Duodenal mucosa (tissue), 2 donors: ENCODE measurements around the gene TPT1.
A peak's percentile ranks its signal among the peaks of the same experiment; 100 is the strongest.

Experiments
- H3K27ac ChIP-seq: one replicate; pipeline ENCODE4 v1.7.0; 2013; ENCODE audit warnings: low read depth, low read length
- H3K27me3 ChIP-seq, 2 donors: one replicate each; pipeline ENCODE4 v1.7.0; 2013; ENCODE audit warnings: low read length in 2 of 2, control low read depth in 1 of 2; ENCODE audit not compliant: insufficient read depth in 2 of 2, control insufficient read depth in 1 of 2
- H3K36me3 ChIP-seq, 2 donors: one replicate each; pipeline ENCODE4 v1.7.0; 2013; ENCODE audit warnings: low read length in 2 of 2, control low read depth in 1 of 2; ENCODE audit not compliant: insufficient read depth in 2 of 2, control insufficient read depth in 1 of 2
- H3K4me1 ChIP-seq, 2 donors: one replicate each; pipeline ENCODE4 v1.7.0; 2013; ENCODE audit warnings: low read length in 2 of 2, control low read depth in 1 of 2; ENCODE audit not compliant: insufficient read depth in 2 of 2, control insufficient read depth in 1 of 2
- H3K4me3 ChIP-seq, 2 donors: one replicate each; pipeline ENCODE4 v1.7.0; 2013; ENCODE audit warnings: low read length in 2 of 2, low read depth in 1 of 2
- H3K9ac ChIP-seq, 2 donors: one replicate each; pipeline ENCODE4 v1.7.0; 2013; ENCODE audit warnings: low read length in 2 of 2, low read depth in 1 of 2
- H3K9me3 ChIP-seq, 2 donors: one replicate each; pipeline ENCODE4 v1.7.0; 2013; ENCODE audit warnings: low read length in 2 of 2, control low read depth in 1 of 2; ENCODE audit not compliant: control insufficient read depth in 1 of 2

TPT1 gene

GRCh38 chr13:45328661-45329111 lies 12.3 kb downstream of the TPT1 start:
- H3K4me3 ChIP-seq: no peak overlapping the region
- H3K36me3 ChIP-seq: no peaks in the 10 kb centered on the region
- no peaks in the 10 kb centered on the region for H3K27me3 ChIP-seq
- peaks cover 18 to 19% of the 10 kb centered on the region in 2 donors for H3K4me1 ChIP-seq
- no peak overlapping the region for H3K9ac ChIP-seq
- H3K9me3 ChIP-seq: no peaks in the 10 kb centered on the region
- no peak overlapping the region for H3K27ac ChIP-seq

- no peak overlapping the region for H3K9ac ChIP-seq
- no peaks in the 10 kb centered on the region for H3K27me3 ChIP-seq
- no peaks in the 10 kb centered on the region for H3K36me3 ChIP-seq
- peaks cover 14 to 17% of the 10 kb centered on the region in 2 donors for H3K4me1 ChIP-seq
- no peak overlapping the region for H3K4me3 ChIP-seq
- H3K27ac ChIP-seq: no peak overlapping the region
- H3K9me3 ChIP-seq: no peaks in the 10 kb centered on the region
Observed at GRCh38 chr13:45327253-45327955, 13.6 kb downstream of the TPT1 start.

GRCh38 chr13:45325806-45326205 lies 15.2 kb downstream of the TPT1 start:
- H3K4me1 ChIP-seq: peaks cover 4 to 14% of the 10 kb centered on the region in 2 donors
- H3K36me3 ChIP-seq: no peaks in the 10 kb centered on the region
- H3K4me3 ChIP-seq: no peak overlapping the region
- H3K9me3 ChIP-seq: no peaks in the 10 kb centered on the region
- H3K27me3 ChIP-seq: no peaks in the 10 kb centered on the region
- H3K27ac ChIP-seq: no peak overlapping the region
- no peak overlapping the region for H3K9ac ChIP-seq

GRCh38 chr13:45320876-45321629 lies 19.9 kb downstream of the TPT1 start:
- Histone ChIP-seq H3K9me3 (no peaks in the 10 kb centered on the region), H3K36me3 (no peaks in the 10 kb centered on the region), H3K4me1 (peaks cover 0 to 5% of the 10 kb centered on the region in 2 donors), H3K27me3 (no peaks in the 10 kb centered on the region), H3K4me3 (no peak overlapping the region), H3K27ac (no peak overlapping the region), H3K9ac (no peak overlapping the region)

- Histone ChIP-seq H3K9ac (no peak overlapping the region), H3K27me3 (no peaks in the 10 kb centered on the region), H3K4me1 (peaks cover 0 to 5% of the 10 kb centered on the region in 2 donors), H3K36me3 (no peaks in the 10 kb centered on the region), H3K9me3 (no peaks in the 10 kb centered on the region), H3K27ac (no peak overlapping the region), H3K4me3 (no peak overlapping the region)
Observed at GRCh38 chr13:45316996-45317395, 24.0 kb downstream of the TPT1 start.

- H3K4me1 ChIP-seq: peaks cover 0 to 5% of the 10 kb centered on the region in 2 donors
- no peak overlapping the region for H3K27ac ChIP-seq
- no peaks in the 10 kb centered on the region for H3K9me3 ChIP-seq
- H3K36me3 ChIP-seq: no peaks in the 10 kb centered on the region
- no peaks in the 10 kb centered on the region for H3K27me3 ChIP-seq
- H3K4me3 ChIP-seq: peak overlapping the region; percentile 54 to 61
- peak overlapping the region in 1 of 2 donors; percentile 57 for H3K9ac ChIP-seq
Observed at GRCh38 chr13:45316338-45316737, 24.6 kb downstream of the TPT1 start.

GRCh38 chr13:45315520-45316167 lies 25.3 kb downstream of the TPT1 start:
- Histone ChIP-seq H3K9me3 (no peaks in the 10 kb centered on the region), H3K4me1 (peaks cover 4 to 9% of the 10 kb centered on the region in 2 donors), H3K9ac (no peak overlapping the region), H3K27me3 (no peaks in the 10 kb centered on the region), H3K27ac (no peak overlapping the region), H3K4me3 (no peak overlapping the region), H3K36me3 (no peaks in the 10 kb centered on the region)

- H3K27me3 ChIP-seq: no peaks in the 10 kb centered on the region
- H3K27ac ChIP-seq: no peak overlapping the region
- H3K4me1 ChIP-seq: peaks cover 6 to 13% of the 10 kb centered on the region in 2 donors
- H3K9me3 ChIP-seq: no peaks in the 10 kb centered on the region
- no peak overlapping the region for H3K4me3 ChIP-seq
- no peak overlapping the region for H3K9ac ChIP-seq
- H3K36me3 ChIP-seq: no peaks in the 10 kb centered on the region
Observed at GRCh38 chr13:45314822-45315221, 26.2 kb downstream of the TPT1 start.

GRCh38 chr13:45310341-45311131 lies 30.4 kb downstream of the TPT1 start:
- Histone ChIP-seq H3K9me3 (no peaks in the 10 kb centered on the region), H3K4me3 (peak overlapping the region; percentile 68 to 75), H3K27ac (no peak overlapping the region), H3K27me3 (no peaks in the 10 kb centered on the region), H3K36me3 (no peaks in the 10 kb centered on the region), H3K4me1 (peaks cover 10 to 12% of the 10 kb centered on the region in 2 donors), H3K9ac (no peak overlapping the region)
